PFSK-1 (cell line): ENCODE measurements around the gene PWWP2B.

Experiments
- FOXP2 ChIP-seq: optimal IDR thresholded peaks from 2 replicates; pipeline ENCODE3; 2011; ENCODE audit warnings: borderline replicate concordance, control low read depth, inconsistent platforms; ENCODE audit not compliant: insufficient read depth; ENCODE audit errors: extremely low read length, extremely low read depth
- POLR2AphosphoS5 ChIP-seq: IDR thresholded peaks from 2 replicates; pipeline ENCODE4 v1.6.1; 2012; ENCODE audit warnings: low read depth, mild to moderate bottlenecking, control low read depth, low read length, moderate library complexity
- SIN3A ChIP-seq: IDR thresholded peaks from 2 replicates; pipeline ENCODE4 v1.6.1; 2012; ENCODE audit warnings: mild to moderate bottlenecking, low read length, moderate library complexity, borderline replicate concordance; ENCODE audit not compliant: insufficient read depth
- TAF1 ChIP-seq: IDR thresholded peaks from 2 replicates; pipeline ENCODE4 v1.6.1; 2012; ENCODE audit warnings: low read length, control low read depth, borderline replicate concordance; ENCODE audit not compliant: insufficient read depth
- TF ChIP-seq, protein P1 (sequence below), 2 experiments: IDR thresholded peaks; 2 replicates each; pipeline versions ENCODE4 v1.6.1 to v1.8.0; 2011 to 2012; ENCODE audit warnings: low read depth in 2 of 2, low read length in 2 of 2, control low read depth in 1 of 2, inconsistent platforms in 1 of 2, mild to moderate bottlenecking in 1 of 2, moderate library complexity in 1 of 2; ENCODE audit not compliant: insufficient read depth in 1 of 2

The PWWP2B gene

DNA sequence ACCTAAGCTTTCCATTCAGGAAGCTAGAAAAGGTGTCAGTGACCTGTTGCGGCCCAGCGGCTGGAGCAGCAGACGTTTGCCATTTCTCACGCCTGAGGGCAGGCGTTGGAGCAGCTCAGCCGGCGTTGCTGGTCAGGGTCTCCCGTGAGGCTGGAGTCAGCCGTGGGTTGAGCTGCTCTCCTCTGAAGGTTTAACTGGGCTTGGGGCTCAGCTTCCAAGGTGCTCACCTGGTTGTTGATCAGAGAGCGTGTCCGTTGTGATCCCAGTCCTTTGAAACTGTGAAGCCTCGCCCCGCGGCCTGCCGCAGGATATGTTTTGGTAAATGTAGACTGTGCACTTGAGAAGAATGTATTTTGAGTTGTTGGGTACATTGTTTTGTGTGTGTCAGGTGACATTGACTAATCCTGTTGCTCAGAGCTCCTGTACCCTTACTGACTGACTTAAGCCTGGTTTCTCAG, 20.6 kb upstream of the PWWP2B start:
- TF ChIP-seq, protein P1, sequence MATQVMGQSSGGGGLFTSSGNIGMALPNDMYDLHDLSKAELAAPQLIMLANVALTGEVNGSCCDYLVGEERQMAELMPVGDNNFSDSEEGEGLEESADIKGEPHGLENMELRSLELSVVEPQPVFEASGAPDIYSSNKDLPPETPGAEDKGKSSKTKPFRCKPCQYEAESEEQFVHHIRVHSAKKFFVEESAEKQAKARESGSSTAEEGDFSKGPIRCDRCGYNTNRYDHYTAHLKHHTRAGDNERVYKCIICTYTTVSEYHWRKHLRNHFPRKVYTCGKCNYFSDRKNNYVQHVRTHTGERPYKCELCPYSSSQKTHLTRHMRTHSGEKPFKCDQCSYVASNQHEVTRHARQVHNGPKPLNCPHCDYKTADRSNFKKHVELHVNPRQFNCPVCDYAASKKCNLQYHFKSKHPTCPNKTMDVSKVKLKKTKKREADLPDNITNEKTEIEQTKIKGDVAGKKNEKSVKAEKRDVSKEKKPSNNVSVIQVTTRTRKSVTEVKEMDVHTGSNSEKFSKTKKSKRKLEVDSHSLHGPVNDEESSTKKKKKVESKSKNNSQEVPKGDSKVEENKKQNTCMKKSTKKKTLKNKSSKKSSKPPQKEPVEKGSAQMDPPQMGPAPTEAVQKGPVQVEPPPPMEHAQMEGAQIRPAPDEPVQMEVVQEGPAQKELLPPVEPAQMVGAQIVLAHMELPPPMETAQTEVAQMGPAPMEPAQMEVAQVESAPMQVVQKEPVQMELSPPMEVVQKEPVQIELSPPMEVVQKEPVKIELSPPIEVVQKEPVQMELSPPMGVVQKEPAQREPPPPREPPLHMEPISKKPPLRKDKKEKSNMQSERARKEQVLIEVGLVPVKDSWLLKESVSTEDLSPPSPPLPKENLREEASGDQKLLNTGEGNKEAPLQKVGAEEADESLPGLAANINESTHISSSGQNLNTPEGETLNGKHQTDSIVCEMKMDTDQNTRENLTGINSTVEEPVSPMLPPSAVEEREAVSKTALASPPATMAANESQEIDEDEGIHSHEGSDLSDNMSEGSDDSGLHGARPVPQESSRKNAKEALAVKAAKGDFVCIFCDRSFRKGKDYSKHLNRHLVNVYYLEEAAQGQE (IDR thresholded peaks at IDR 0.05; ENCODE audit: insufficient read depth in 1 of 2, low read depth in 2 of 2, low read length in 2 of 2): no peak
- no peak for TF ChIP-seq POLR2AphosphoS5
- no peak for TF ChIP-seq FOXP2
- no peak for TF ChIP-seq TAF1
- TF ChIP-seq SIN3A: no peak

DNA sequence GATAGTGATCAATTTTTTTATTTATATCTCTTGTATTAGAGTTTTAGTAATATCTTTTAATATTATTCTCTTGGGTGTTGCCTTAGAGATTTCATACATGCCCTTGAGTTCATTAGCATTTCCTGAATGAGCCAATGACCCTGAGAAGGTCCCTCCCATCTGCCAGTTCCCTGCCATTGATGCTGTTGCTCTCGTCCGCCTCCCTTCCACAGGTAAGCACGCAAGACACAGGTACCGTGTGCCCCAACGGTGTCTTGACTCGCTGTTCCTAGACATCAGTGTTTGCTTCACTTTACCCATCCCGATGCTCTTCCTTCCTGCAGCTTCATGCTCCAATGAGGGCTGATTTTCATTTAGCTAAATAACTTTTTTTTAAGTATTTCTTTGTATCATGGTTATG, 19.7 kb upstream of the PWWP2B start:
- TF ChIP-seq, protein P1 (IDR thresholded peaks at IDR 0.05; ENCODE audit: insufficient read depth in 1 of 2, low read depth in 2 of 2, low read length in 2 of 2): no peak
- TF ChIP-seq FOXP2 (no peak), SIN3A (no peak), POLR2AphosphoS5 (no peak), TAF1 (no peak)

DNA sequence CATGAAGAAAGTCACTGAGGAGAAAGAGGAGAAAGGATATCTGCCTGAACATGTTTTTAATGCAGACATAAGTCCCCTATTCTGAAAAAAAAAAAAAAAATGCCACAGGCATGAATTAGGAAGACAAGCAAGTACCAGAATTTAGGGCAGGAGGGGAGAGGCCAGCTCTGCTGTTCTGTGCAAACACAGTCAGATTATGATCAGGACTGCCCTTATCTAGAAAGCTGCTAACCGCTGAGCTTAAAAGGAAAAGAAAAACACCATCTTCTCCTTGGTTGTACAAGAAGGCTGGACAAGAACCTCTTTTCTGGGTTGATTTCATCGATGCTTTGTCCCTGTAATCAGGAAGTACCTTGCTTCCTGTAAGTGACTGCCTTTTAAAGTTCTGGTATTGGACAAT, 15.3 kb upstream of the PWWP2B start:
- no peak for TF ChIP-seq POLR2AphosphoS5
- no peak for TF ChIP-seq FOXP2
- TF ChIP-seq TAF1: no peak
- no peak for TF ChIP-seq SIN3A
- TF ChIP-seq, protein P1 (IDR thresholded peaks at IDR 0.05; ENCODE audit: insufficient read depth in 1 of 2, low read depth in 2 of 2, low read length in 2 of 2): no peak

DNA sequence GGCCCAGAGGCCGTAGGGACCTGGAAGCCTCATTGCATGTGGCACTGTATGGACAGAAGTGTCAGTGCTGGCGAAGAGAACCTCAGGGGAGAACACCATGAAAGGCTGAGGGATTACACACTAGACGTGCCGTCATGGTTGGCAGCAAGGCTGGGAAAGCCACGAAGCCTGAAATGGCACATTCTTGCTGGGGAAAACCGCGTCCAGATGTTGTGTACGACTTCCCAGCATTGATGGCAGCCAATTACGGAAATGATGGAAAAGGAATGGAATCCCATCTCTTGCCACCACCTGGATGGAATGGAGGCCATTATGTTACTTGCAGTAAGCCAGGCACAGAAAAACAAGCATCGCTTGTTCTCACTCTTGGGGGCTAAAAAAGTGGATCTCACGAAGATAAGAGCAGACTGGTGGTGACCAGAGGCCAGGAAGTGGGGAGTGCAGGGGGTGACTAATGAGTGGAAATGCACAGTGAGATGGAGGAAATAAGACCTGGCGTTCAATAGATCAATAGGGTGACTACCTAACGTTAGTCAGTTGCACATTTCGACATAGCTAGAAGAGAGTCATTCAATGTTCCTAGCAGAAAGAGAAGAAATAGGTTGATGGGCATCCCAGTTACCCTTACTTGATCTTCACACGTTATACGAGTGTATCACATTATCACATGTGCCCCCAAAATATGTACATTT, 14.6 kb upstream of the PWWP2B start:
- TF ChIP-seq POLR2AphosphoS5: no peak
- TF ChIP-seq TAF1: no peak
- no peak for TF ChIP-seq SIN3A
- no peak for TF ChIP-seq FOXP2
- TF ChIP-seq, protein P1 (IDR thresholded peaks at IDR 0.05; ENCODE audit: insufficient read depth in 1 of 2, low read depth in 2 of 2, low read length in 2 of 2): no peak

DNA sequence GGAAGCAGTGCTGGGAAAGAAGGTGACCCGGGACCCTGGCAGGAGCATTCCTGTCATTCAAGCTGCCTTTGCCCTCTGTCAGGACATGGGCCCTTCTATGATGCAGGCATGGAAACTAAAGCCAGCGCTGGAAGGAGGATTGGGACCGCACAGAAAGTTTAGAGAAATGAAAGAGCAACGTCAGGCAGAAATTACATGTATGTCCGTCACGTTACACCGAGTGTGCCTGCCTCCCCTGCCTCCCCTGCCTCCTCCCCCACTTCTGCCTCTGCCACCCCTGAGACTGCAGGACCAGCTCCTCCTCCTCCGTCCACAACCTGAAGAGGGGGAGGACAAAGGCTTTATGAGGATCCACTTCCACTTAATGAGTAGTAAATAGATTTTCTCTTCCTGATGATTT, 13.9 kb upstream of the PWWP2B start:
- TF ChIP-seq, protein P1 (IDR thresholded peaks at IDR 0.05; ENCODE audit: insufficient read depth in 1 of 2, low read depth in 2 of 2, low read length in 2 of 2): no peak
